ENCODE measurements around the gene HYAL2. TPM values are rescaled to one million over a fixed set of nuclear protein-coding genes. Genes with fewer than 3 reads are reported as not detected.

The HYAL2 gene
- total RNA-seq, 1 experiment from 2014 or later = 12.6 TPM

GRCh38 chr3:50297896-50298725, 24.4 kb downstream of the HYAL2 start:
- DNase-seq (ENCODE audit: unreplicated experiment) = no peak
- Mint-ChIP-seq H3K36me3 (ENCODE audit: insufficient read depth, unreplicated experiment) (no peaks in the 10 kb centered on the region), H3K9me3 (ENCODE audit: unreplicated experiment) (no peaks in the 10 kb centered on the region), H3K27me3 (ENCODE audit: insufficient read depth, unreplicated experiment) (no peaks in the 10 kb centered on the region), H3K4me1 (ENCODE audit: insufficient read depth, unreplicated experiment) (peaks cover 7% of the 10 kb centered on the region), H3K4me3 (ENCODE audit: unreplicated experiment) (peak overlapping the region; percentile 92), H3K27ac (ENCODE audit: low read depth, unreplicated experiment) (no peak overlapping the region)
- ChIA-PET POLR2A (interaction anchor here (0.6 to 3.3 kb wide), 10 partner anchors 10 to 163 kb away, joined by 3 to 30 read pairs (median 6); partner anchors contain the start of genes CYB561D2, NPRL2 and TUSC2), CTCF (interaction anchor here (0.8 to 5.7 kb wide), 6 partner anchors 21 to 72 kb away, joined by 3 to 30 read pairs (median 5); partner anchors contain the start of gene HYAL2)
- TF ChIP-seq CTCF (IDR thresholded peaks at IDR 0.05; ENCODE audit: unreplicated experiment) = no peak
- intact Hi-C loops (cut with micrococcal nuclease) = no loop called here
- BruUV-seq (replicated peaks) = no TSS peak

- H3K4me1 Mint-ChIP-seq (ENCODE audit: insufficient read depth, unreplicated experiment) = peaks cover 14% of the 10 kb centered on the region
- ChIA-PET POLR2A (interaction anchor here (1.5 to 2.7 kb wide), 2 partner anchors 24 to 40 kb away, joined by 5 to 29 read pairs; no protein-coding TSS in a partner anchor), CTCF (interaction anchor here (0.5 to 5.7 kb wide), 4 partner anchors 26 to 228 kb away, joined by 3 to 30 read pairs (median 3); partner anchors contain the start of gene HYAL2)
- peak overlapping the region; percentile 16 for H3K4me3 Mint-ChIP-seq (ENCODE audit: unreplicated experiment)
- no TSS peak for BruUV-seq (replicated peaks)
- H3K27ac Mint-ChIP-seq (ENCODE audit: low read depth, unreplicated experiment) = no peak overlapping the region
- no peaks in the 10 kb centered on the region for H3K36me3 Mint-ChIP-seq (ENCODE audit: insufficient read depth, unreplicated experiment)
- DNase-seq (ENCODE audit: unreplicated experiment) = no peak
- no peaks in the 10 kb centered on the region for H3K27me3 Mint-ChIP-seq (ENCODE audit: insufficient read depth, unreplicated experiment)
- intact Hi-C loops (cut with micrococcal nuclease) = no loop called here
- no peaks in the 10 kb centered on the region for H3K9me3 Mint-ChIP-seq (ENCODE audit: unreplicated experiment)
- TF ChIP-seq CTCF (IDR thresholded peaks at IDR 0.05; ENCODE audit: unreplicated experiment) = no peak
Measured at GRCh38 chr3:50297384-50297775, 25.2 kb downstream of the HYAL2 start.

- TF ChIP-seq CTCF (IDR thresholded peaks at IDR 0.05; ENCODE audit: unreplicated experiment) = no peak
- H3K27ac Mint-ChIP-seq (ENCODE audit: low read depth, unreplicated experiment) = no peak overlapping the region
- H3K4me1 Mint-ChIP-seq (ENCODE audit: insufficient read depth, unreplicated experiment) = peaks cover 15% of the 10 kb centered on the region
- no TSS peak for BruUV-seq (replicated peaks)
- no peak for DNase-seq (ENCODE audit: unreplicated experiment)
- no peaks in the 10 kb centered on the region for H3K9me3 Mint-ChIP-seq (ENCODE audit: unreplicated experiment)
- H3K27me3 Mint-ChIP-seq (ENCODE audit: insufficient read depth, unreplicated experiment) = no peaks in the 10 kb centered on the region
- ChIA-PET CTCF (interaction anchor here (0.5 to 5.7 kb wide), 5 partner anchors 27 to 227 kb away, joined by 3 to 30 read pairs (median 3); partner anchors contain the start of gene HYAL2), POLR2A (interaction anchor here (1.5 kb wide), 1 partner anchor 24 kb away, joined by 5 read pairs; no protein-coding TSS in a partner anchor)
- H3K4me3 Mint-ChIP-seq (ENCODE audit: unreplicated experiment) = peak overlapping the region; percentile 16
- H3K36me3 Mint-ChIP-seq (ENCODE audit: insufficient read depth, unreplicated experiment) = no peaks in the 10 kb centered on the region
- intact Hi-C loops (cut with micrococcal nuclease) = no loop called here
Measured at GRCh38 chr3:50296721-50297383, 25.7 kb downstream of the HYAL2 start.
